NOMO-1 treated with DMSO at 0.1 percent for 48 hours (cell line): ENCODE data around the gene NR1H4.
"Not testable (repeated sequence)": the region's sequence is repeated elsewhere in the genome, so short reads cannot be mapped to it uniquely, and the experiment has no call there.

Experiments used
- DNase-seq: peaks from one replicate; lab custom pipeline; 2025; ENCODE audit not compliant: unreplicated experiment; lab: John Stamatoyannopoulos, UW

NR1H4 gene

GRCh38 chr12:100468126-100468525 is 5.5 kb upstream of the NR1H4 start:
- no peak for DNase-seq

- no peak for DNase-seq
Observed at GRCh38 chr12:100472325-100472724, 1.3 kb upstream of the NR1H4 start.

- DNase-seq = no peak
Observed at GRCh38 chr12:100473050-100473715, 483 bp upstream of the NR1H4 start.

- DNase-seq = no peak
Observed at GRCh38 chr12:100474617-100475016, 951 bp downstream of the NR1H4 start.

GRCh38 chr12:100476013-100476751 is 2.5 kb downstream of the NR1H4 start:
- DNase-seq = no peak

GRCh38 chr12:100481021-100481420 is 7.4 kb downstream of the NR1H4 start:
- DNase-seq = no peak

GRCh38 chr12:100484183-100484886 is 10.7 kb downstream of the NR1H4 start:
- DNase-seq = no peak

GRCh38 chr12:100484891-100485471 is 11.3 kb downstream of the NR1H4 start:
- no peak for DNase-seq

GRCh38 chr12:100485983-100486382 is 12.3 kb downstream of the NR1H4 start:
- DNase-seq = no peak

- no peak for DNase-seq
Observed at GRCh38 chr12:100489251-100489820, 15.7 kb downstream of the NR1H4 start.

GRCh38 chr12:100490056-100490455 is 16.4 kb downstream of the NR1H4 start:
- DNase-seq = no peak

GRCh38 chr12:100491104-100491503 is 17.4 kb downstream of the NR1H4 start:
- DNase-seq = no peak

GRCh38 chr12:100493396-100494012 is 19.8 kb downstream of the NR1H4 start:
- DNase-seq = no peak

GRCh38 chr12:100494026-100494425 is 20.4 kb downstream of the NR1H4 start:
- DNase-seq = no peak

GRCh38 chr12:100494538-100494937 is 20.9 kb downstream of the NR1H4 start:
- no peak for DNase-seq

GRCh38 chr12:100497105-100497795 is 23.6 kb downstream of the NR1H4 start:
- DNase-seq = no peak

GRCh38 chr12:100498141-100498540 is 24.5 kb downstream of the NR1H4 start:
- no peak for DNase-seq

- DNase-seq = no peak
Observed at GRCh38 chr12:100499416-100499815, 25.8 kb downstream of the NR1H4 start.

- DNase-seq = not testable (repeated sequence)
Observed at GRCh38 chr12:100502718-100503117, 29.1 kb downstream of the NR1H4 start.

- DNase-seq = no peak
Observed at GRCh38 chr12:100503228-100503628, 29.6 kb downstream of the NR1H4 start.
